K562 (cell line): ENCODE measurements around the gene LLPH. TPM values are rescaled to one million over a fixed set of nuclear protein-coding genes. Genes with fewer than 3 reads are reported as not detected.

ENCODE experiments used
- BCL6 ChIP-seq: fragments of 250-450 bp; sonication (Bioruptor Pico); IDR thresholded peaks from 2 replicates; pipeline ENCODE4 v1.4.0; 2020
- CBX5 ChIP-seq: IDR thresholded peaks from 2 replicates; pipeline ENCODE4 v1.6.1; 2014; ENCODE audit warnings: low read depth, borderline replicate concordance
- CC2D1A ChIP-seq: fragments of 450-650 bp; IDR thresholded peaks from 2 replicates; pipeline ENCODE4 v1.6.1; 2017; ENCODE audit warnings: mild to moderate bottlenecking
- CSDE1 ChIP-seq, 2 experiments: fragments of 450-650 bp; IDR thresholded peaks; 2 replicates each; pipeline ENCODE4 v1.6.1; 2016; ENCODE audit warnings: mild to moderate bottlenecking in 1 of 2
- EZH2 ChIP-seq: IDR thresholded peaks from 2 replicates; pipeline ENCODE4 v1.6.1; 2012; ENCODE audit warnings: low read depth, mild to moderate bottlenecking, inconsistent platforms, low read length, borderline replicate concordance
- GABPB2 ChIP-seq: fragments of 250-450 bp; sonication (Bioruptor Pico); conservative IDR thresholded peaks from 2 replicates; pipeline ENCODE4 v1.5.1; 2021; ENCODE audit warnings: mild to moderate bottlenecking
- HMG20B ChIP-seq: fragments of 250-450 bp; sonication (Bioruptor Pico); IDR thresholded peaks from 2 replicates; pipeline ENCODE4 v1.5.0; 2021; ENCODE audit warnings: mild to moderate bottlenecking
- HNRNPUL1 ChIP-seq: fragments of 200-400 bp; formaldehyde crosslinking; IDR thresholded peaks from 2 replicates; pipeline ENCODE4 v1.6.1; 2017; ENCODE audit warnings: low read length
- ILF3 ChIP-seq: fragments of 450-650 bp; IDR thresholded peaks from 2 replicates; pipeline ENCODE4 v1.6.1; 2018; ENCODE audit warnings: antibody characterized with exemption, mild to moderate bottlenecking, moderate library complexity, borderline replicate concordance
- JUN ChIP-seq, 2 experiments: sonication (generic) in 1 of 2; formaldehyde crosslinking in 1 of 2; IDR thresholded peaks; 2 replicates each; pipeline versions ENCODE4 v1.6.1 to v1.8.0; 2012 to 2022; ENCODE audit warnings: borderline replicate concordance in 2 of 2, mild to moderate bottlenecking in 2 of 2, improper control_type of control experiment in 1 of 2, low read depth in 1 of 2, low read length in 1 of 2, missing genetic modification reagents in 1 of 2
- KLF13 ChIP-seq: fragments of 450-650 bp; IDR thresholded peaks from 2 replicates; pipeline ENCODE4 v1.6.1; 2016; ENCODE audit warnings: missing genetic modification characterization, low read depth, mild to moderate bottlenecking, missing compliant biosample characterization, moderate library complexity, borderline replicate concordance
- MCM2 ChIP-seq: fragments of 450-650 bp; IDR thresholded peaks from 2 replicates; pipeline ENCODE4 v1.6.1; 2017; ENCODE audit warnings: low read depth, mild to moderate bottlenecking
- NFE2 ChIP-seq: IDR thresholded peaks from 2 replicates; pipeline ENCODE4 v1.6.1; 2014; ENCODE audit warnings: antibody characterized with exemption, low read depth
- NKRF ChIP-seq: fragments of 450-650 bp; IDR thresholded peaks from 2 replicates; pipeline ENCODE4 v1.6.1; 2016; ENCODE audit warnings: borderline replicate concordance
- NR1H2 ChIP-seq: sonication (generic); formaldehyde crosslinking; IDR thresholded peaks from 2 replicates; pipeline ENCODE4 v1.4.0; 2020; ENCODE audit warnings: mild to moderate bottlenecking, missing genetic modification reagents
- NR4A1 ChIP-seq, 2 experiments: fragments of 250-450 bp in 1 of 2; fragments of 450-650 bp in 1 of 2; sonication (Bioruptor Pico) in 1 of 2; IDR thresholded peaks; 2 replicates each; pipeline versions ENCODE4 v1.4.0 to v1.6.1; 2016 to 2020; ENCODE audit warnings: mild to moderate bottlenecking in 2 of 2, missing compliant biosample characterization in 1 of 2, missing genetic modification characterization in 1 of 2, moderate library complexity in 1 of 2
- PHB2 ChIP-seq: fragments of 450-650 bp; IDR thresholded peaks from 2 replicates; pipeline ENCODE4 v1.6.1; 2017; ENCODE audit warnings: low read depth
- PHF21A ChIP-seq: fragments of 450-650 bp; IDR thresholded peaks from 2 replicates; pipeline ENCODE4 v1.6.1; 2017; ENCODE audit warnings: low read depth, borderline replicate concordance
- PHTF2 ChIP-seq: fragments of 250-450 bp; sonication (Bioruptor Pico); IDR thresholded peaks from 2 replicates; pipeline ENCODE4 v1.5.0; 2021; ENCODE audit warnings: mild to moderate bottlenecking
- POLR2A ChIP-seq: fragments of 450-650 bp; conservative IDR thresholded peaks from 2 replicates; pipeline ENCODE4 v1.6.1; 2016
- RBM34 ChIP-seq: fragments of 200-400 bp; formaldehyde crosslinking; IDR thresholded peaks from 2 replicates; pipeline ENCODE4 v1.6.1; 2018; ENCODE audit warnings: low read length, borderline replicate concordance; ENCODE audit not compliant: insufficient read depth
- TRIM28 ChIP-seq: fragments of 450-650 bp; IDR thresholded peaks from 2 replicates; pipeline ENCODE4 v1.6.1; 2017
- ZBTB8A ChIP-seq: fragments of 450-650 bp; IDR thresholded peaks from 2 replicates; pipeline ENCODE4 v1.6.1; 2018; ENCODE audit warnings: mild to moderate bottlenecking, moderate library complexity; ENCODE audit not compliant: partially characterized antibody
- ZNF197 ChIP-seq: fragments of 200-800 bp; sonication (Bioruptor generic); IDR thresholded peaks from 2 replicates; pipeline ENCODE4 v1.6.1; 2016; ENCODE audit warnings: low read depth, missing genetic modification characterization, missing compliant biosample characterization
- polyA plus RNA-seq, 8 experiments: library from polyadenylated mRNA; depleted of rRNA in 4 of 8; stranded (reverse) in 5 of 8; unstranded in 3 of 8; fragments of >200 nt; fragmentation: Nextera tagmentation in 2 of 8; fragmentation: Illumina TruSeq in 1 of 8; extraction: Ambion mirVana in 2 of 8; extraction: Trizol in 1 of 8; gene quantifications; 2 replicates each; pipeline versions ENCODE4 v1.2.1 to v1.2.3, GENCODE V29; 2011 to 2014; ENCODE audit warnings: inconsistent platforms in 1 of 8, missing spikeins in 1 of 8
- total RNA-seq, 7 experiments: library from RNA; depleted of rRNA in 6 of 7; stranded (reverse); fragments of >200 nt in 6 of 7; fragmentation: Illumina TruSeq in 2 of 7; extraction: Trizol in 2 of 7; gene quantifications; 2 replicates each; pipeline versions ENCODE4 v1.2.1 to v1.2.3, GENCODE V29; 2011 to 2021; ENCODE audit warnings: low replicate concordance in 1 of 7
- TF ChIP-seq, protein P1 (sequence below): fragments of 250-450 bp; sonication (Bioruptor Pico); IDR thresholded peaks from 2 replicates; pipeline ENCODE4 v1.5.0; 2022; ENCODE audit warnings: mild to moderate bottlenecking

The LLPH gene
- total and polyA plus RNA-seq, 9 of the 15 experiments (the other 6 are each of a cell fraction or from before 2014, with no cell fraction given): 19.1 to 87.3 (median 59.6) TPM

DNA sequence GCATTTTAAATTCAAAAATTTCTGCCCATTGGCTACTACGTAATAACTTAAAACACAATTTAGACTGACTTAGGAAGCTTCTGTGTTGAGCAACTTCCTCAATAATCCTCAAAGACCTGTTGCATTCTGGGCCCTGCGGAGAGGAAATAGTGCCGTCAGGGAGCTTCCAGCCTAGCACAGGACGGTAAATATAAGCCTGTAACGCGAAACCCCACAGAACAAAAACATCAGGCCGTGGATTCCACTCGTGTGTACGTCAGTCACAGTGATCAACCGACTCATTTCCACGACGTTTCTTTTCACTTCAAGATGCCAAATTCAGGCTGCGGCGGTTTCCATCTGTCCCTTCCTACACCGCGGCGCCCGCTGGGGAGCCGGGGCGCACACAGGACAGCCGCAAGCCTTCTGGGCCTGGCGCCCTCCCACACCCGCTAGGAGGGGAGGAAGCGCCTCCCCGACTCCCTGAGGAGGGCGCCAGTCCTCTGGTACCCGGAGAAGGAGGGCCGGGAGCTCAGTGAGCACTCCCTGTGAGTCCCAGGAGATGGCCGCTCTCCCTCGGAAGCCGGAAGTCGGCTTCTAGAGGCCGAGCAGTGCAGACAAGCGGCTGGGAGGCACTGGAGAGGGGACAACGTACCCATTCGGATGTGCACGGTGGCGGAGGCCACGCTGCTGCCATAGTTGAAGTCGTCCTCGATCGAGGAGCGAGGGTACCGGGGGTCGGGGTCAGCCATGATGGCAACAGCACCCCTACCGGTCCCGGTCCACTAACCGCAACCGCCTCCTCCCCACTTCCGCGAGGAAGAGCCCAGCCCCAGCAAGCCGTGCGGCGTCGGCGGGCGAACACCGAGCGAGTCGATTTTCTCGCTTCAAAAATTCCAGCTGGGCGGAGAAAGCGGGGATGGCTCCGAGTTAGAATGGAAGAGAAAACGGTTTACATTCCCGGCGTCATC, 38.9 kb upstream of the LLPH start, which contains the start of gene TMBIM4 (continued):
- TF ChIP-seq ZNF197 (CRISPR knock-in tag) (no peak), GABPB2 (CRISPR knock-in tag) (no peak), MCM2 (0 out of 2 replicates have a peak, but pooled peaks have one; percentile 20), TRIM28 (peak; percentile 55), NR4A1 (CRISPR knock-in tag; IDR thresholded peaks at IDR 0.05) (no peak), NR4A1 (tag; IDR thresholded peaks at IDR 0.05) (no peak; the same call in 1 of the 2 replicates), PHF21A (0 out of 2 replicates have a peak, but pooled peaks have one; percentile 50), RBM34 (no peak), PHTF2 (CRISPR knock-in tag) (no peak), EZH2 (no peak), ZBTB8A (no peak), BCL6 (CRISPR knock-in tag) (no peak), NKRF (0 out of 2 replicates have a peak, but pooled peaks have one; percentile 53), CC2D1A (peak; percentile 68), PHB2 (no peak; the same call in 1 of the 2 replicates), NR1H2 (CRISPR knock-in tag) (peak; percentile 89; the same call in 1 of the 2 replicates), HNRNPUL1 (no peak), NFE2 (0 out of 2 replicates have a peak, but pooled peaks have one; percentile 8), POLR2A (peak; percentile 95), CBX5 (0 out of 2 replicates have a peak, but pooled peaks have one; percentile 39), JUN (IDR thresholded peaks at IDR 0.05; ENCODE audit: borderline replicate concordance, low read depth, low read length) (no peak), JUN (CRISPR knock-in tag; IDR thresholded peaks at IDR 0.05; ENCODE audit: borderline replicate concordance) (no peak), HMG20B (CRISPR knock-in tag) (no peak), KLF13 (0 out of 2 replicates have a peak, but pooled peaks have one; percentile 32), CSDE1 (IDR thresholded peaks at IDR 0.05) (0 out of 4 replicates have a peak, but pooled peaks of 1 of the 2 experiments have one; percentile 40), ILF3 (no peak)
- TF ChIP-seq, protein P1, sequence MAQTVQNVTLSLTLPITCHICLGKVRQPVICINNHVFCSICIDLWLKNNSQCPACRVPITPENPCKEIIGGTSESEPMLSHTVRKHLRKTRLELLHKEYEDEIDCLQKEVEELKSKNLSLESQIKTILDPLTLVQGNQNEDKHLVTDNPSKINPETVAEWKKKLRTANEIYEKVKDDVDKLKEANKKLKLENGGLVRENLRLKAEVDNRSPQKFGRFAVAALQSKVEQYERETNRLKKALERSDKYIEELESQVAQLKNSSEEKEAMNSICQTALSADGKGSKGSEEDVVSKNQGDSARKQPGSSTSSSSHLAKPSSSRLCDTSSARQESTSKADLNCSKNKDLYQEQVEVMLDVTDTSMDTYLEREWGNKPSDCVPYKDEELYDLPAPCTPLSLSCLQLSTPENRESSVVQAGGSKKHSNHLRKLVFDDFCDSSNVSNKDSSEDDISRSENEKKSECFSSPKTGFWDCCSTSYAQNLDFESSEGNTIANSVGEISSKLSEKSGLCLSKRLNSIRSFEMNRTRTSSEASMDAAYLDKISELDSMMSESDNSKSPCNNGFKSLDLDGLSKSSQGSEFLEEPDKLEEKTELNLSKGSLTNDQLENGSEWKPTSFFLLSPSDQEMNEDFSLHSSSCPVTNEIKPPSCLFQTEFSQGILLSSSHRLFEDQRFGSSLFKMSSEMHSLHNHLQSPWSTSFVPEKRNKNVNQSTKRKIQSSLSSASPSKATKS: no peak
